GM19467 (cell line): ENCODE data around the gene XYLT2.

Experiments used
- ATAC-seq: cut with Tn5 transposase; IDR thresholded peaks from one replicate; pipeline ENCODE4 v1.9.1; 2021; ENCODE audit warnings: mild to moderate bottlenecking, moderate library complexity; ENCODE audit not compliant: unreplicated experiment

Gene XYLT2

GRCh38 chr17:50348522-50349242, 2.8 kb downstream of the XYLT2 start:
- no peak for ATAC-seq

- no peak for ATAC-seq
These were observed 3.3 kb downstream of the XYLT2 start for GRCh38 chr17:50349243-50349600.

- no peak for ATAC-seq
These were observed 4.8 kb downstream of the XYLT2 start for GRCh38 chr17:50350733-50351132.

- no peak for ATAC-seq
These were observed 6.3 kb downstream of the XYLT2 start for GRCh38 chr17:50352072-50352692.

- ATAC-seq: no peak
These were observed 7.0 kb downstream of the XYLT2 start for GRCh38 chr17:50352693-50353599.

- ATAC-seq: no peak
These were observed 7.8 kb downstream of the XYLT2 start for GRCh38 chr17:50353600-50354195.

- ATAC-seq: no peak
These were observed 8.3 kb downstream of the XYLT2 start for GRCh38 chr17:50354198-50354597.

- no peak for ATAC-seq
These were observed 8.8 kb downstream of the XYLT2 start for GRCh38 chr17:50354776-50355175.

- ATAC-seq: no peak
These were observed 9.4 kb downstream of the XYLT2 start for GRCh38 chr17:50355336-50355700.

GRCh38 chr17:50355701-50356341, 9.9 kb downstream of the XYLT2 start:
- ATAC-seq: no peak

GRCh38 chr17:50356418-50356817, 10.5 kb downstream of the XYLT2 start:
- ATAC-seq: no peak

GRCh38 chr17:50356892-50357510, 11.1 kb downstream of the XYLT2 start:
- ATAC-seq: no peak

- no peak for ATAC-seq
These were observed 12.3 kb downstream of the XYLT2 start for GRCh38 chr17:50358177-50358576.

- no peak for ATAC-seq
These were observed 13.2 kb downstream of the XYLT2 start for GRCh38 chr17:50359005-50359699.

- ATAC-seq: no peak
These were observed 14.1 kb downstream of the XYLT2 start for GRCh38 chr17:50359998-50360461.

- no peak for ATAC-seq
These were observed 14.7 kb downstream of the XYLT2 start for GRCh38 chr17:50360486-50361115.

- ATAC-seq: peak; percentile 50
These were observed 15.9 kb downstream of the XYLT2 start for GRCh38 chr17:50361561-50362480.

- ATAC-seq: no peak
These were observed 16.7 kb downstream of the XYLT2 start for GRCh38 chr17:50362661-50363060.
